GM19099 (cell line): ENCODE measurements around the gene DOCK10.

Experiments used
- POLR2A ChIP-seq: IDR thresholded peaks from 3 replicates; pipeline ENCODE4 v1.6.1; 2011; ENCODE audit warnings: low read depth; ENCODE audit not compliant: insufficient read length; ENCODE audit errors: extremely low read depth

DOCK10 gene

GRCh38 chr2:224757934-224758548, 284.2 kb downstream of the DOCK10 start:
- TF ChIP-seq POLR2A = no peak

GRCh38 chr2:224753743-224754540, 288.3 kb downstream of the DOCK10 start:
- TF ChIP-seq POLR2A = no peak

DNA sequence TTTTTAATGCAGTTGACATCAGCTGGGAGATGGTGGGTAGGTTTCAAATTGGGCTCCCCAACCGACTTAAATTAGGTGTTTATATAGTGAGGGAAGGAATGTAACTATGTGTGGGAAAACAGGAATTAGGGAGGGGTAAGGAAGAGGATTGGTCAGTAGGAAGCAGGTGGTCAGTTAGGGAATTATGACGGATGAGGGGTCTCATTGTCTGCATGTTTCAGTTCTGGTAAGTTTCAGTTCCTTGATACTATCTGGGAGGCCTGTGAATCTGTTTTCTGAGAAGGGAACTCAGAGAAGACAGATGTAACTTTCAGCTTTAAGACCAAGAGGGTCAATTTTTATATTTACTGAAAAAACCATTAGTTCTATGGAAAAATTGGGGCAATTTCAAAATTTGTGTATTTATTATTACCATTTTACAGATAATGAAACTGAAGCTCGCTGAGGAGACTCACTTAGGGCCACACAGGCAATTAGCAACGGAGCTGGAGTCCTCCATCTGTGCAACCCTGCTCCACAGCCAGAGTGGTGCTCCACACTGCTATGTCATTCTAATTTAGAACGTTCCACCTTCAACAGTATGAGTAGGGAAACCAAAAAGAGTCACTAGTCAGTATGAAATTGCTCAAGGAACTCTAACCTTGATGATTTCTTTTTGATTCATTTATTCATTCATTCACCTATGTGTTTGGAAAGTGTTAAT, 290.1 kb downstream of the DOCK10 start:
- no peak for TF ChIP-seq POLR2A

- no peak for TF ChIP-seq POLR2A
Observed at GRCh38 chr2:224749136-224749535, 293.1 kb downstream of the DOCK10 start.

DNA sequence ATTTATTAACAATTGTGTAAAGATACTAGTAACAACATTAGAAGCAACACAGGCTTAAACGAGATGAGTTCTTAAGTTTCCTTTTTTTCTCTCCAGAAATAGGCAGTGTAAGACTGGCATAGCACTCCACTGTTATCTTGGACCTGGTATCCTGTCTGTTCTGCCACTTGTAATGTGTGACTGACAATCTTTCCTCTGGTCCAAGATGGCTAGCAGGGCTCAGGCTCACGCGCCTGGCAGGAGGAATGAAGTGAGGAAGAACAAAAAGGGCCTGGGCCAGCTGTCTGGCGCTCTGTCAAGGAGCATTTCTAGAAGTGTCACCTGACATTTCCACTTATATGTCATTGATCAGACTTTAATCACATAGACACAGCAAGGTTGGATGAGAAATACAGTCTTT, 294.5 kb downstream of the DOCK10 start:
- no peak for TF ChIP-seq POLR2A

- no peak for TF ChIP-seq POLR2A
Observed at GRCh38 chr2:224736227-224736626, 306.0 kb downstream of the DOCK10 start.

GRCh38 chr2:224734949-224735348, 307.3 kb downstream of the DOCK10 start:
- no peak for TF ChIP-seq POLR2A

DNA sequence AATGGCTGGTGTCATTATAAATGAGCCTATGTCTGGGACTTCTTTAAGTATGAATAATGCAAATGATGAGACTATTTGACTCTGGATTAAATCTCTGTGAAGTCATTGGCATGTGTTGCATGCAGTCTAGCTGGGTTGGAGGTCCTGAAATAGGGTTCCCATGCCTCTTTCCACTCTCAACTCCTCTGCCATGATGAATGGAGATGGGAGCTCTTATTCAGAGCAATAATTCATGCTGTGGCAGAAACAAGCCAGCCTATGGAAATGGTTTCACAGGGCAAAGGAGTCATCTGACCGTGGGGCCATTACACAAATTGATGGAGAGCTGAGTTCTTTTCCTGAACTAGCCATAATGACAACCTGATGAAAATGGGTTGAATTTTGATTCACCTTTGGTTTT, 310.6 kb downstream of the DOCK10 start:
- TF ChIP-seq POLR2A = no peak

GRCh38 chr2:224729435-224729834, 312.8 kb downstream of the DOCK10 start:
- TF ChIP-seq POLR2A = no peak

- TF ChIP-seq POLR2A = no peak
Observed at GRCh38 chr2:224724331-224724730, 317.9 kb downstream of the DOCK10 start.

DNA sequence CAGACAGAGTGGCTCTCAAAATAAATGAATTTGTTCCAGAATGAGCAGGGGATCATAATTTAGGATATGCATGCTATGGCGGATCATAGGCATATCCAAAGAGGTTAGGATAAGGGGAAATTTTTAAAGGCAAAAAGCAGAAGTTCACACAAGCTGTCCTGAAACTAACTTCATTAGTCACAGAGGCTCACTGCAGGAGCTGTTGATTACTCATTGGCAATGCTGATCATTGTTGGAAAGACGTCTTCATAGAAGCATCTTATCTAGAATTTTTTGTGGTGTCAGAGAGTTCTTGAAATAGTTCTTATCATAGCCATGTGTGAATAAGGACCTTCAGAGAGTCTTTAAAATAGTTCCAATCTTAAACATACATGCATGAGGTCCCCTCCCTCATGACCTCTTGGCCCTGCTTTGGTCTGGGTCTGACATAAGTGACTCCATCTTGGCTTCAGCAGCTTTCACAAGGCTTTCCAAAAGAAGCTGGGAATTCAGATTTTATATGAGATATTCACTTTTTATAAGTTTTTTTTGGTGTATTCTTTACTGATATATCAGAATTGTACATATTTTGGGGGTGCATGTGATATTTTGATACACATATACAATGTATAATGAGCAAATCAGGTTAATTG, 318.6 kb downstream of the DOCK10 start:
- TF ChIP-seq POLR2A = no peak

DNA sequence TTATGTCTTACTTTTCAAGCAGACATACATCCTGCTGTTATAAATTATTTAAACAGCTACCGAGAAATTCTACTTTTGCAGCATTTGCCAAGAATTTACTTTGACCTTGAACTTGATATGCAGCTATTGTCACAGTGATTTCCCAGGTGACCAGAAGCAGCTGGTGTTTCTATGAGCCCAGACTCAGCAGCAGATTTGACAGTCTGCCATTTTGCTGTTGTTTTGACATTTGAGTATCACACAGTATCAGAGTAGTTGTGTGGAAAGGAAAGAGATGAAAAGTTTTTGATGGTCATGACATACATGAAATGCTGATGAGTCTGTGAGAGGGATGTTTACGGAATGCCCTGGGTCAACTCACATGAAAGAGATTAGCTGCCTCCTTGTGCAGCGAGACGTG, 319.5 kb downstream of the DOCK10 start:
- TF ChIP-seq POLR2A = no peak

- no peak for TF ChIP-seq POLR2A
Observed at GRCh38 chr2:224722250-224722649, 320.0 kb downstream of the DOCK10 start.

DNA sequence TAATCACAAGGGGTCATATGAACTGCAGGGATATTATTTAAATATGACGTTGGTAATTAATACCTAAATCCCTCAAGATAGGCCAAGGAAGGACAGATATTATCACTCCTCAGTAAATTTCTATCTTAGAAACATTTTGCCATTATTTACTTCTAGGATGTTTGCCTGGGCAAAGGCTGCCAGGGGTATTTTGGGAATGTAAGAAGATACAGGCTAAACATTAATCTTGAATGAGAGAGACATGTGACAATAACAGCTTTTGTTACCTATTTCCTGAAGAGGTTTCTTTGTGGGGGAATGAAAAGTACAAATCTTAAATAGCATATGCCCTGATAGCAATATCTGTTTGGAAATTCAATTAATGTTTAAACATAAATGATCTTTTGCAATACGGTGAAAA, 325.3 kb downstream of the DOCK10 start:
- no peak for TF ChIP-seq POLR2A

- no peak for TF ChIP-seq POLR2A
Observed at GRCh38 chr2:224716201-224716600, 326.1 kb downstream of the DOCK10 start, which contains the start of gene CCDC195. Gene CCDC195 (minus strand): TSS chr2:224716365. CDS start chr2:224716365, 0 bp downstream.
